ENCODE data around the gene MAP3K20.
"Not testable (repeated sequence)": the region's sequence is repeated elsewhere in the genome, so short reads cannot be mapped to it uniquely, and the experiment has no call there.

The MAP3K20 gene

DNA sequence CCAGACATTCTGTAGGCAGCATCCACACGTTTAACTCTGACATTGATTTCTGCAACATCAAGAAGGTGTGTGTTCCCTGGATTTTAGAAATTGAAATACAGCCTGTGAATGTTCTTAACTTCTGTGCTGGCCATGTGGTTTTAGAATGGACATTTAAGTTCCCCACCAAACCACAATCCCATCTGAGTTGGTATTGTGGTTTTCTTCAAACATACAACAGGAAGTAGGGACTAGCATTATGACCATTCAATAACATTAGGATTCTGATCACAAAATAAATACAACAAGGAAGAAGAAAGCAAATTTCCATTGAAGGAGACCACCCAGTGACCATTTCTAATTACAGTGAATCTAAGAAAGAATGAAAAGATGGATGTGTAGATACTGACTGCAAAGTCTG lies 51.2 kb downstream of the MAP3K20 start:
- no peak for DNase-seq (ENCODE audit: low spot score)

DNA sequence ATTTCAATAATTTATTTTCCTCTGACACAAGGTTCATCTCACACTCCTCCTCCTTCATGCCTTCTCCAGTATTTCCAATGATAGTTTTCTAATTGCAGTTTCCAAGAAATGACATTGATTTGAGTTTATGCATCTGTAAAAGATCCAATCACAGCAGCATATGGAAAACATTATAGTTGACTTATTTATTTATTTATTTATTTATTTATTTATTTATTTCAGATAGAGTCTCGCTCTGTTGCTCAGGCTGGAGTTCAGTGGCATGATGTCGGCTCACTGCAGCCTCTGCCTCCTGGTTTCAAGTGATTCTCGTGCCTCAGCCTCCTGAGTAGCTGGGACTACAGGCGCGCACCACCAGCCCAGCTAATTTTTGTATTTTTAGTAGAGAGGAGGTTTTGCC lies 52.5 kb downstream of the MAP3K20 start:
- DNase-seq (ENCODE audit: low spot score) = not testable (repeated sequence)

DNA sequence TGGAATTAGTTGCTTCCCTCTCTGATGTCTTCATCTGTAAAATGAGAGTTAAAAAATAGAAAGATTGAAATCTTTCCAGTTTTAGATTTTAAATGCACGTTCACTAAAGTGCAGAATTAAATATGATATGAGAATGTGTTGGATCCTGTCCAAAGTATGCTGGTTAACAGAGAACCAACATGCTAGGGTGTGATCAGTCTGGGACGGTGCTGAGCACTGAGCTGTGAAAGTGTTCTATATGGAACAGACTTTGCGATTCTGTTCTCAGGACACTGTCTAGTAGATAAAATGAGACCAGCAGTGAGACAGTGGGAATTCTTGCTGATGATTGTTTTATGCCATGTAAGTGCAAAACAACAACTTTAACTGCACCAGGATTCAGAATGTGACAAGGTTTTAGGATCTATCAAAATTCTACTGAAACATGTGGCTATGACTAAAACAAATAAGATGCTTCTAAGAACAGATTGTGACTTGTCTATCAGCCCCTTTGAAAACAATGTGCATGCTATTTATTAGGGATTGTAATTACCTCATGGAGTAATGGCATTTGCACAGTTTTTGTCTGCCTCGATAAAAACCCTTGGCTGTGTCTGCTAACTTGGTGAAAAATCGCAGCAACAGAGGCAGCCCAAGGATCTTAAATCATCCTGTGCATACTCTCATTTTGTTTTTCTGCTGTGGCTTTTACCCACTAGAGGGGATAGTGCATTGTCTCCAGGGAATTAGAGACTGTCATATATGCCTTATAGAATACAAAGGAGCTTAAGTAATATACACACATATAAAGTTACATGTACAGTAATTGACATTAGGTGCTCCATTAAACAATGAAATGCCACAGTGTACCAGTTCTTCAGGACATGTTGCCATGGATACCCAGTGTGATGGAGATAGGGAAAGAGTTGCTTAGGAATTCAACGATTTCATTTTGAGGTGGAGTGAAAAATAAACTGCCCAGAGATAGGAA lies 55.1 kb downstream of the MAP3K20 start:
- no peak for DNase-seq (ENCODE audit: low spot score)

DNA sequence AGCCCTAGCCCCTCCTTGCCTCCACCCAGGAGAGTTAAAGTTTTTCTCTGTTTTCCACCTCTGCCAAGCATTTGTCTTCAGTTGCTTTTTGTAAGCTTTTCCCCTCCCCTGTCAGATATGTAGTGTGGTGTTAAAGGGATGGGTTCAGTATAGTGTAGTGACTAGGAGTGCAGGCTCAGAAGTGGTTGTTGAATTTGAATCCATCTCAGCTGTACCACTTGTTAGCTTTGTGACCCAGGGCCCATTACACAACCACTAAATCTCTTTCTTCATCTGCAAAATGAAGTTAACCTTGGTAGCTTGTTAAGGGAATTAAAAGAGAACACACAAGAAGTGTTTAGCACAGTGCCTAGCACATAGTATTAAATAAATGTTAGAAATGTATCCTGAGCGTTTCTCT lies 56.9 kb downstream of the MAP3K20 start:
- no peak for DNase-seq (ENCODE audit: low spot score)

DNA sequence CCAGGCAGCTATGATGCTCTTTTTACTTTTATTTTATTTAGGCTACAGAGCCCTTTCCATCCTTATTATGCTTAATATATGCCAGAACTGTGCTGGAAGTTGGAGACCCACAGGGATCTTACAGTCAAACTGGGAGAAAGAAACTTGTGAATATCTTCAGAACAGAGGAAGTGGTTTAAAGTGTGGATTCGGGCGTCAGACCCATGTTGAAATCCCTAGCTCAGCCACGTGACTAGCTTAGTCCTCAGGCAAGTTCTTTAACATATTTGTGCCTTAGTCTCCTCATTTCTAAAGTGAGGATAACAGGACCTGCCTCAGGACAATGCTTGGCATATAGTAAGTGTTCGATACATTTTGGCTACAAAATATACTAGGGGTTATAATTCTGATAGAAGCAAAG lies 59.1 kb downstream of the MAP3K20 start:
- DNase-seq (ENCODE audit: low spot score) = no peak

DNA sequence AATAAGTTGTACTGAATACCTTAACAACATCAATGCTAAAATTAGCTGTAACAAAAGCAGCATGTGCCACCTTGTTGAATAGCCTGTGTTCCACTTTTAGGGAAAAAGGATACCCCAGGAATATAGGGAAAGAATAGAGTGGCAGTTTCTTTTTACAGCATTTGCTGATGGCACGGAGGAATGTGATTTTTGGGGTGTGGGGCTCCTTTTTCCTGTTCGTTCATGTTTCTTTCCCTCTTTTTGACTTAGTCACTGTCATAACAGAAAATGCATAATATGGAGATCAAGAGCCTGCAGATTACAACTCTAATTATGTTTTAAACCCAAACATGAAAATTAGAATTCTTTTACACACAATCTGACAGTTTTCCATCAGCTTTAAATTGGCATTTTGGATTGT lies 60.4 kb downstream of the MAP3K20 start:
- no peak for DNase-seq (ENCODE audit: low spot score)

DNA sequence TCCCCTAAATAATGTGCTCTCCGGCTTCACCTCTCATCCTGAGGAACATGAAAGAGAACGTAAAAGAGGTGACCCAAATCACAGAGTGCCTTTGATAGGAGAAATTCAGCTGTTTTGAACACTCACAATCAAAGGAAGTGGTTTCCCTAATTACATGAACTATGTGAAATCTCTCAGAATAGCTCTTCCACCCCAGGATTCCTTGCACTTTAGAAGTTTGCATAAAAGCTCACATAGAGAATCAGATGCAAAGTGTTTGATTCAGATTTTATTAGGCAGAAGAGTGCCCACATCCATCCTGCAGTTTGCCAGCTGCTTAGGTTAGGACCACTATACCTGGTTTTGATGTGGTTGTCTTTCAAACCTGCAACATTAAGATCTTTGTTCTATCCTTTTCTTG lies 61.0 kb downstream of the MAP3K20 start:
- DNase-seq (ENCODE audit: low spot score) = no peak

DNA sequence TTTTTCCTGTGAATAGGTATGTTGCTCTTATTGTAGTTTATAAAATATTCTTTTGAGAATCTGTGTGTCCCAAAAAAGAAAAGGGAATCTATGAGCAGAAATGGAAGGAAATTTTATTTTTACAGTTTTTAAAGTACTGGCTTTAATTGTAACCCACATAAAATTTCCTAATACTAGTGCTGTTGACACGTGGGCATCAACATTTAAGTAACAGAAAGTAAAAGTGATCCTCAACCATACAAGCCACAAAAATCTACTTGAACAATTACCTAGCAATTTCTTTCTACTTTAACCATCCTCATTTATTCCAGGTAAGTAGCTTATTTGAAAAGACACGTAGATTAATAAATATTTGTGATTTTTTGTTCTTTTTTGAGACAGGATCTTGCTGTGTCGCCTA lies 62.0 kb downstream of the MAP3K20 start:
- DNase-seq (ENCODE audit: low spot score) = no peak

DNA sequence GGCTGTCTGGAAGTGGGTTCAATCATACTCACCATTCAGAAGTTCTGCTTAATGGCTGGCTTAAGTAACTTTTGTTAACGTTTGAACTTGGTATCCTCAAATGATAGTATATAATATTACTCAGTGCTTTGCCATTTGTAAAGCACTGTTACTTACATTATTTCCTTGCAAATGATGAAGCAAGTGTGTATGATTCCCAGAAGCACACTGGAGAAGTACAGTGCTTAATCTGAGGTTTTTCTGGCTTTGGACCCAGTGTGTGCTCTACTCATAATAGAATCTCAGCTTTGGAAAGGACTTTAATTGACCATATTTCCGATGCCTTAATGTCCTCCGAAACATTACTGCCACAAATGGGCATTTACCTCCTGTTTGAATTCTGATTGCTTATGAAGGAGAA lies 63.3 kb downstream of the MAP3K20 start:
- no peak for DNase-seq (ENCODE audit: low spot score)

DNA sequence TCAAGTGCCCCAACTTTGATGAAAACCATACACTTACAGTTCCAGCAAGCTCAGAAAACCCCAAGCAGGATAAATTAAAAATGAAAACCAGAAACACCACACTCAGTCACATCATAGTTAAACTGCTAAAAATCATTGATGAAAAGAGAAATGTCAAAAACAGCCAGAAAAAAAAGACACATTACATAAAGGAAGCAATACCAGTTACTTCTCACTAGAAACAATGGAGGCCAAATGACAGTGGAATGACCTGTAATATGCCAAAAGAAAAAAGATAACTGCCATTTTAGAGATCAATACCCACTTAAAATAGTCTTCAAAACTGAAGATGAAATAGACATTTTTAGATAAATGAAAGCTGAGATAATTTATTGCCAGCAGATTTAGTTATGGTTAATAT lies 66.0 kb downstream of the MAP3K20 start:
- DNase-seq (ENCODE audit: low spot score) = no peak

DNA sequence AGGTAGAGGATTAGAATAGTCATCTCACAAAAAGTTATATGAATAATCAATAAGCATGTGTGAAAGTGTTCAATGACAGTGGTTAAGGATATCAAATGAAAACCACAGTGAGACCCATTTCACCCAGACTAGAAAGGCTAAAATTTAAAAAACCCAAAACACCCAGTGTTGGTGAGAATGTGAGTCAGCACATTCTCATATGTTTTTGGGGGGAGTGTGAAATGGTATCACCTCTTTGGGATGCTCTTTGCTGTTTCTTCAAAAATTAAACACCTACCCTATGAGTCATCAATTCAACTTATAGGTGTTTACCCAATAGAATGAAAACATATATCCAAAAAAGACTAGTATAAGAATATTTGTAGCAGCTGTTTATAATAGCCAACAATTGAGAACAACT lies 69.8 kb downstream of the MAP3K20 start:
- peak; percentile 35 for DNase-seq (ENCODE audit: low spot score)

DNA sequence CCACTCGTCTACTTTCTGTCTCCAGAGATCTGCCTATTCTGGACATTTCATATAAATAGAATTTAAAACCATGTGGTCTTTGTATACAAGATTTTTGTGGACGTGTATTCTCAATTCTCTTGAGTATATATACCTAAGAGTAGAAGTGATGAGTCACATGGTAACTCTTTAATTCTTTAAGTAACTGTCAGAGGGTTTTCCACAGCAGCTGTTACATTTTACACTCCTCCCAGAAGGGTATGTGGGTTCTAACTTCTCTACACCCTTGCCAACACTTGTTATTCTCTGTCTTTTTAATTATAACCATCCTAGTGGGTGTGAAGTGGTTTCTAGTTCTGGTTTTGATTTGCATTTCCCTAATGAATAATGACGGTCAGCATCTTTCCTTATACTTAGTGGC lies 70.9 kb downstream of the MAP3K20 start:
- no peak for DNase-seq (ENCODE audit: low spot score)

DNA sequence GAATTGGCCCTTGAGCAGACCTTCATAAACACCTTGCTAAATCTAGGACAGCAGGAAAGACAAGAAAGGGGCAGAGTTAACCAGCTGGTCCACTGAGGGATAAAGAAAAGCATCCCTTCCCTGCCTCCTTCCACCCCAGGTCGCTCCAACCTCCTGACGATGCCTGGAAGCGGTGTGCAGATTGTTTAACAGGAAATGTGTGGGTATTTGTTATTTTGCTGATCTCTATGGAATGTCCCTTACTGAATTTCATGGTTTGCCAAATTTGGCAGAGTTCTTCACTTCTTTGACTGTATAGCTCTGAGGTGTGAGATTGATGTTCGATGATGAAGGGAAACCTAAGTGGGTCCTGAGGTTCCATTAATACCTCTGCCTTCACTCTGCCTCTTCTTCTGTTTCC lies 72.9 kb downstream of the MAP3K20 start:
- no peak for DNase-seq (ENCODE audit: low spot score)

DNA sequence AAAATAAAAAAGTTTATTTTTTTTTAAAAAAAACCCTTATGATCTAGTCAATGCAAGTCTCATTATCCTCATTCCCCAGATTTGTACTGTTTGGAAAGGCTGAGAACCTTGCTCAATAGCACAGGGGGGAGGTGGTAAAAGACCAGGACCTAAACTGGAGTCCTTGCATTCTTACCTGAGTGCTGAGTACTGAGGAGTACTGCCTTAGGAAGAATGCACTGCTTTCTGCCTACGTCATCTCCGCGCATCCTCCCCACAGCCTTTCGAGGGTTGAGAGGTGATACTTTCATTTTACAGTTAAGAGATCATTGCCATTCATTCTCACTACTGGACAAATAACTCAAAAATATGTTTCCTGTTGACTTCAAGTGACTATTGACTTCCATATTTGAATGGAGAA lies 73.8 kb downstream of the MAP3K20 start:
- DNase-seq (ENCODE audit: low spot score) = no peak

DNA sequence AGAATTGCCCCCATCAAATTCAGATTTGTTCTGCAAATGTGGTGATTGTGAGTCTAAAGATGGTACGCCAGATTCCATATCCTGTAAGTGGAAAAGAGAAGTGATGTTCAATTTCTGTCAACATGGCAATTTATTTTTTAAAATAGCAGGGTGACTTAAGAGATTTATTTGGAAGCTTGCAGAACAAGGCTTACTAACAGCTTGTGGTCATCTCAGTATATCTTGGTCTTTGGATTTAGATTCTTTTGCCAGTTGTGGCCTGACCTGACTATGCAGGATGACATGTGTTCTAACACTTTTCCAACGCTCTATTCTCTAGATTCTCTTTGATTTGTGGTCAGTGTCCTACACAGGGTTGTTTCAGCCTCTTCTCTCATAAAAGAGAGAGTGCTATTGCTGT lies 74.4 kb downstream of the MAP3K20 start:
- no peak for DNase-seq (ENCODE audit: low spot score)

DNA sequence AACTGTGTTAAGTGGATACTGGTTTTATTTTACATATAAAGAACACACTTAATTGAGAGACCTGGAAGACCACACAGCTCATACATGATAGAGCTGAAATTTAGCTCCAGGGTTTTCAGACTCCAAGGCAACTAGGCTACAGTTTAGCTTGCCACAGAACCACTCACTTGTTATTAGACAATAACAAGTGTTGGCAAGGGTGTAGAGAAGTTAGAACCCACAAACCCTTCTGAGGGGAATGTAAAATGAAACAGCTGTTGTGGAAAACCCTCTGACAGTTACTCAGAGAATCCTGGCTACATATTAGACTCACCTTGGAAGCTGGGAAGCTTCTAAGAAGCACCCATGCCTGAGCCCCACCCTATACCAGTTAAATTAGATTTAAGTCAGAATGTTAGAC lies 75.3 kb downstream of the MAP3K20 start:
- no peak for DNase-seq (ENCODE audit: low spot score)

DNA sequence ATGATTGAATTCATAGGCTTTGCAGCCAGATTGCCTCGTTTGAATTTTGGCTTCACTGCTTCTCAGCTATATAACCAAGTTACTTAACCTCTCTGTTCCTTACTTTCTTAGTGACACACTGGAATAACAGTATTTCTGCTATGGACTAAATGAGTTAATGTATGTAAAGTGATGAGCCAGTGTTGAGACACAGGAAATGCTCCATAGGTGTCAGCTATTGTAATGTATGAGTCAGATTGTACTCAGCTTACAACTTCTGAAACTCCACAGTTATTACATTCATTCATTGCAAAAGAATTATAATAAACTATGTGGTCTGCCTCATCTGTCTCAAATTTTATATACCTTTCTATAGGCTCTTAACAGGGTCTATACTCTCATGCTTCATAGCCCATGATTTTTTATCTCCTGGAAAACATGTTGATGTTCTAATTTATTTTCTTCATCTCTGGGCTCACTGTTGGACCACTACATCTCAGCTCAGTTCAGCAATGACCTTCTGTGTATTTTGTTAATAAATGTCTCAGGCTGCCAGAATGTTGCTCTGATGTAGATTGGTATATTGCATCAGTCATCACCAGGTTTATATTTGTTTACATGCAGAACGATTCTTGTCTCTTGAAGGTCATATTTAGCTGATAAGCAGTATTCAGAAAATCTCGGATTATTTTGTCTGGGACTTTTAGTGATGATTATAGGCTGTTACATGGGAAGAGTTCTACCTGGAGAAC lies 76.2 kb downstream of the MAP3K20 start:
- no peak for DNase-seq (ENCODE audit: low spot score)

DNA sequence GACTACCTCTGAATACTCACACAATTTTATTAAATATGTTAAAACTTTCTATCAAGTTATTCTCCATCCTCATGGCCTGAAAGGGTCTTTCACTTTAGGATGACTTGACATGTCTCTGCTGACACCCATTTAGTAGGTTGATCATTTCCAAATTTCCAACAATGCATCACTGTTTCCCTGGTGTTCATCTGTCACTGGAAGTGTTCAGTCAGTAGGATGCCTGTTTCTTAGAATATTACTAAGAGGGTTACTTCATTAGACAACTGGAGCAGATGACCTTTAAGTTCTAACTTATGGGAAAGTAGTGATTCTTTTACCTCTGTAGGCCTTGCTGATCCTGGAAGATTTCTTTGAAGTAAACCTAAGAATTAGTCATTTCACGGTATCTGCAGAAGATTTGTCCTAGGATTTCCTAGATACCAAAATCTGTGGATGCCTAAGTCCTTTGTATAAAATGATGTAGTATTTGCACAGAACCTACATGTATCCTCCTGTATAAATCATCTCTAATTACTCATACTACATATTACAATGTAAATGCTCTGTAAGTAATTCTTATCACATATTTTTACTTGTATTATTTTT lies 77.7 kb downstream of the MAP3K20 start:
- no peak for DNase-seq (ENCODE audit: low spot score)

DNA sequence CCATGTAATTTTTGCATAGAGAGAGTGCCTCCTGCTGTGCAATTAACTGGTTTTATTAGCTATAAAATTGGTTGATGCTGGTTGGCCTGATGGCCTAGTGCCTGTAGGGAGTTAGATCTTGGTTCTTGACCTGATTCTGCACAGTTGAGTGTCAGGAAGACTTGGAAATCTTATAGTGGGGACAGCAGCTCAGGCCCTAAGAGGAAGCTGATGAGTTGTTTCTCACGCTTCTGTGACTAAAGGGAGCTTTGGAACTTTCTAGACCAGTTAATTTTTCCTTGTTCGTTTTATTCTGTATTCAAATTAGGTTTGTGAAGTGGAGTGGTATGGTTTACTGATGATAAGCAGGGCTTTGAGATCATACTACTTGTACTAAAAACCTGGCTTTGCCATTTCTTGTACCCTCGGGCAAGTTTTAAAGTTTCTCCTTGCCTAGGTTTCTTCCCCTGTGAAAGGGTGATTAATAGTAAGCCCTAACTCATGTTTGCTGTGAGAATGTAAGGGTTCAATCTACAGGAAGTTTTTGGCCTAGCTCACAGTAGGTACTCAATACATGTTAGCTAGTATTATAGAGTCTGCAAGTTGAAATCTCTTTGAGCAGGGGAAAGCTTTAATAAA lies 82.1 kb downstream of the MAP3K20 start:
- DNase-seq (ENCODE audit: low spot score) = no peak

DNA sequence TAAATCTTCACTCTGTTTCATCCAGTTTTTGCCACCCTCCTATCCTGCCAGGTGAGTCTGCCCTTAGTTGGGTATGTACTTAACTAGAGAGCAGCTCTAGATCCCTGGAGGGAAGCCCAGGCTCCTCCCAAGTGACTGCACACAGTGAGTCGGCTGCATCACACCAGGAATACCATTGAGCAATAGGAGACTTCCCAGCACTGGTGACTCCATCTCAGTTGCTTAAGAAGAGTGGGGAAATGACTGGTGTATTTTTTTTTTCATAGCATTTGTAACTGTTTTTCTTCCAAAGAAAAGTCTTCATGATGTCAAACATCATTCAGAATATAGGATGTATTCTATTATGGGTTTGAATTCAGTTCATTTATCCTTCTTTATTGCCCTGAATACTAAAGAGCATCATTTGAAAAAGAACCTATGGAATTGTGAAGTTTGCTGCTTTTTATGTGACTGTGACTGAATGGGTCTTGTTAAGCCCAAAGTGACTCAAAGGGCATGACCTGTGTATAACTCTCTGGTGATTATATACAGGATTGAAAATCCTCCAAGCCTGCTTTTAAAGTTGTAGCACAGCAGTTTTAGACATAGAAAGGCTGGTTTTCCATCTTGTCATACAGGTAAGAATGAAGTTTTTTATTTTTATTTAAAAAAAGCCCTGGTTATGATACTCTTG lies 84.3 kb downstream of the MAP3K20 start:
- peak; percentile 48 for DNase-seq (ENCODE audit: low spot score)

DNA sequence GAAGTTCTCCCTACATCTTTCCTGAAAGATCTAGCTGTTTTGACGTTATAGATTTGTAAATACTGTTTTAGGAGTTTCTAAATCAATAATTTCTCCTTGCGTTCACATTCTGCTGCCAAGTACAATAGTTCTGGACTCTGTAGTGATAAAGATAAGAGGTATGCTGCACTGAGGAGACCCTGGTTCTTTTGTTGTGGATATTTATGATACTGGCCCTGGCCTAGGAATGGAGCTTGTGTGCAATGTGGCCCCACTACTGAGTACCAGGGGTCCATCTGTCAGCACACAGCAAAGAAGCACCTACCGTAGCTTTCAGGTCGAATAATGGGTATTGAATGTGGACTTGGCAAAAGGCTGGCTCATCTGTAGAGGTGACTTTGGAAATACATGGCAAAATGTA lies 85.0 kb downstream of the MAP3K20 start:
- DNase-seq (ENCODE audit: low spot score) = no peak

DNA sequence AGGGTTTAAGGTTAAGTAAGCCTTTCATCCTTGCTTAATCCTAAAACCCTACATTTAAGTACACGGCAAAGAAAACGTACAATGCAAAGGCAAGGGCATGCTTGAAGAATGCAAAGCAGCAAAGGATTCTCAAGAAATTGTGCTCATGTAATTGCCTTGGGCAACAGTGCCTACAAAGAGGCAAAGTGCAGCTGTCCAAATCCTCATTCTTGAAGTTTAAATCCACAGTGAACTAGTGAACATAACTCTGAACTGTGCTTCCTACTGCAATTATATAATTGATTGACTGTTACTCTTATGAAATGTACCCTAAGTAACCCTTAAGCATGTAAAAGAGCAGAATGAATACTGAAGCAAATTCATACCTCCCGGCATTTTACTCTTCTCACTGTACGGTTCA lies 85.4 kb downstream of the MAP3K20 start:
- no peak for DNase-seq (ENCODE audit: low spot score)

All from hematopoietic multipotent progenitor cell treated with erythropoietin and hydrocortisone succinate and interleukin-3 and kit ligand, for 17 days (in vitro differentiated cells).